Mesenteric fat pad (tissue), 1 donor: ENCODE measurements around the gene ASCL4. TPM values are rescaled to one million over a fixed set of nuclear protein-coding genes. Genes with fewer than 3 reads are reported as not detected.

Experiments
- DNase-seq: peaks from one replicate; pipeline ENCODE4 v3.0.0-alpha.2; 2020; ENCODE audit warnings: low spot score
- total RNA-seq: library from RNA; stranded (reverse); fragmentation: NEBNext Ultra II Directional; extraction: Animal tissue kit (Norgen Biotek cat#: 25700); gene quantifications from one replicate; pipeline ENCODE4 v1.2.1, GENCODE V29; 2021
- donor health status: DM: yes; HTN: yes; CAD: no.

The ASCL4 gene
- total RNA-seq, 1 donor from 2014 or later = not detected

- DNase-seq = no peak
Observed at GRCh38 chr12:107778383-107779025, 4.0 kb downstream of the ASCL4 start.

GRCh38 chr12:107779077-107779831 is 4.8 kb downstream of the ASCL4 start:
- DNase-seq = no peak

GRCh38 chr12:107780298-107780697 is 5.8 kb downstream of the ASCL4 start:
- DNase-seq = no peak

- no peak for DNase-seq
Observed at GRCh38 chr12:107782067-107782466, 7.6 kb downstream of the ASCL4 start.

DNA sequence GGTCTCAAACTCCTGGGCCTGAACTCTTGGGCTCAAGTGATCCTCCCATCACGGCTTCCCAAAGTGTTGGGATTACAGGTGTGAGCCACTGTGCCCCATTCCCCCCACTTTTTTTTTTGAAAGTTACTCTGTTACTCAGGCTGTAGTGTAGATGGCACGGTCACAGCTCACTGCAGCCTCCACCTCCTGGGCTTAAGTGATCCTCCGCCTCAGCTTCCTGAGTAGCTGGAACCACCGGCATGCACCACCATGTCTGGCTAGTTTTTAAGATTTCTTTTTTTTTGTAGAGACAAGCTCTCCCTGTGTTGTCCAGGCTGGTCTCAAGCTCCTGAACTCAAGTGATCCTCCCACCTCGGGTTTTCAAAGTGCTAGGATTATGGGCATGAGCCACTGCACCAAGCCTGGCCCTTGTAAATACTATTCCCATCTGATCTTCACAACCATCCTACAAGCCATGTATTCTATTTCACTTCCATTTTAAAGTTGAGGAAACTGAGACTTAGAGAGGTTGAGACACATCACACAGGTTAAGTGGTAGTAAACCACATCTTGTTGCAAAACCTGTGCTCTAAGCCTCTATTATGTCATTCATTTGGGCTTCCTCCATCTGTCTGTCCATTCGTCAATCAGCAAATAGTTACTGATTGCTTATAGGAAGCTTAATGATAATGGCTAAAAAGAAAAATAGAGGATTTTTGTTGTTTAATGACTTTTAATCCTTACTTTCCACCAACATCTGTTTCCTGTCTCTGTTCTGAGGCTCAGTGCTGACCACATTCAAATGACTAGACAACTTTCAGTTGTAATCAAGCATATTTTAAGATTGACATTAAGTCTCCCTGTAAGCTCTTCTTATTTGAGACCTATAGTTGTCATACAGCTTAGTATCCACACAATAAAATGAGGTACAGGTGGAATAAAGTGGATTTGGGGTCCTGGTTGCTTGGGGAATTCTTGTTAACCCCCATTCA is 9.2 kb downstream of the ASCL4 start:
- no peak for DNase-seq

GRCh38 chr12:107788281-107788680 is 13.8 kb downstream of the ASCL4 start:
- no peak for DNase-seq

GRCh38 chr12:107788690-107789458 is 14.4 kb downstream of the ASCL4 start:
- no peak for DNase-seq

GRCh38 chr12:107791465-107792089 is 17.1 kb downstream of the ASCL4 start:
- no peak for DNase-seq

DNA sequence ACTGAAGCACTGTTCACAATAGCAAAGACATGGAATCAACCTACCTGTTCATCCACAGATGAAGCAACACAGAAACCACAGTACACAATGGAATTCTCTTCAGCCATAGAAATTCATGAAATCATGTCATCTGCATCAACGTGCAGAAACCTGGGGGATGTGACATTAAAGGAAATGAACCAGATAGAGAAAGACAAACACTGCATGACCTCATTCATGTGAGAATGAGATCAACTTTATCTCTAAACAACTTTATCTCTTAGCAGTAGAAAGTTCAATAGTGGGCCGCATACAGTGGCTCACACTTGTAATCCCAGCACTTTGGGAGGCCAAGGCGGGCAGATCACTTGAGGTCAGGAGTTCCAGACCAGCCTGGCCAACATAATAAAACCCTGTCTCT is 19.9 kb downstream of the ASCL4 start:
- DNase-seq = no peak

- no peak for DNase-seq
Observed at GRCh38 chr12:107798580-107798979, 24.1 kb downstream of the ASCL4 start.

DNA sequence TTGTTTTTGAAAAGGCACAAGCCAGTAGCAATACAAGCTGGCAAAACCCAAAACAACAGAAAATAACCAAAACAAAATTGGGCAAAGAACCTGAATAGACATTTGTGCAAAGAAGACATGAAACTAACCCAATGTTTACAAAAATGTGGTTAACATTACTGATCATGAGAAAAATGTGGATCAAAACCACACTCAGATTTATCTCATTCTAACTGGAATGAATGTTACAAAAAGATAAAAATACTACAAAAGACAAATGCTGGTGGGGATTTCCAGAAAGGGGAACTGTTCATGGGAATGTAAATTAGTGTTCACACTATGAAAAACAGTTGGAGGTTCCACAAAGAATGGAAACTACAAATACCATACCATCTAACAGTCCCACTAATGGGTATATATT is 26.6 kb downstream of the ASCL4 start:
- no peak for DNase-seq

- DNase-seq = no peak
Observed at GRCh38 chr12:107803092-107803491, 28.6 kb downstream of the ASCL4 start.

- DNase-seq = no peak
Observed at GRCh38 chr12:107805488-107806180, 31.1 kb downstream of the ASCL4 start.

- DNase-seq = no peak
Observed at GRCh38 chr12:107807471-107808150, 33.1 kb downstream of the ASCL4 start.

DNA sequence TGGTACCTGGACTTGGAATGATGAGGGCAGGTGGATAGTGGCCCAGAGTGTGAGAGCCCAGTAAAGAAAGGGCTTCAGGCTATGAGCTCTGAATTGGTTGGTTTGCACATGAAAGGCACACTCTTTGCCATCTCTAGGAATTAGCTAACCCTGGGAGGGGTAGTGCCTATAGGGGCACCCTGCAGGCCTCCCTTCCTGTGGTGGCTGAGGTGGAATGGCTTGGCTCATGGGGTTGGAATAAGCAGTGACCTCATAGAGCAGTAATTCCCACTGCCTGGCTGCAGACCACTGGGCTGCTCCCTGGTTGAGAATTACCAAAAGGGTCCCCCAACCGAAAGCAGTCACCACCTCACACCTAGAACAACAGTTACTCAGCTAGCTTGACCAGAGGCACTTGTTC is 42.7 kb downstream of the ASCL4 start:
- DNase-seq = no peak

DNA sequence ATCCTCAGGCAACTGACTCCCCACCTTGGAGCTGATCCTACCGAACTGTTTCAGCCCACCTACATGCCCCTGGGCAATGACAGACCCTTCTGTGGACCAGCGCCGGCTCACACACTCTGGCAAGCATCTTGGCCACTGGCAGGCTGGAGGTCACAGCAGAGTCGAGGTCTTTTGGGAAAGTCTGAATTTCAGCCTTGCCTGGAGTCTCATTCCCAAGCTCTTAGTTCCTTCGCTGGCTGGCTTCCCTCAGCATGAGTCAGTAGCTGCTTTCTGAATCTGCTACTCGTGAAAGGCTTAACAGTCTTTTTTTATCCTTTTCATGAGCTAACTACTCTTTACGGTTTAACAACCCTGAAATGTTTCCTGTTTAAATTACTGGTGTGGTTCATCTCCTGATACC is 44.5 kb downstream of the ASCL4 start:
- DNase-seq = no peak

GRCh38 chr12:107822356-107822755 is 47.9 kb downstream of the ASCL4 start:
- DNase-seq = no peak
